ENCODE results near the gene KIF1A. TPM values are rescaled to one million over a fixed set of nuclear protein-coding genes. Genes with fewer than 3 reads are reported as not detected.
A peak's percentile ranks its signal among the peaks of the same experiment; 100 is the strongest.

KIF1A gene
- total RNA-seq, 1 donor from 2014 or later, result 29.9 TPM

GRCh38 chr2:240788482-240788881 lies 31.5 kb downstream of the KIF1A start:
- Histone ChIP-seq H3K9me3 (ENCODE audit: low read depth) (no peaks in the 10 kb centered on the region), H3F3A (ENCODE audit: low read depth) (no peaks in the 10 kb centered on the region), H3K27me3 (no peaks in the 10 kb centered on the region), H3K4me2 (no peak overlapping the region), H3K4me3 (no peak overlapping the region), H2AFZ (replicated peaks) (no peak overlapping the region), H3K79me2 (ENCODE audit: low read depth) (peaks cover 7% of the 10 kb centered on the region), H3K27ac (no peak overlapping the region), H4K20me1 (ENCODE audit: low read depth) (peaks cover 14% of the 10 kb centered on the region), H3K36me3 (no peaks in the 10 kb centered on the region), H3K9ac (no peak overlapping the region), H3K4me1 (peaks cover 14% of the 10 kb centered on the region)
- Mint-ChIP-seq H3K9me3 (no peaks in the 10 kb centered on the region), H3K27me3 (ENCODE audit: insufficient read depth, low read depth) (peaks cover 7% of the 10 kb centered on the region), H3K4me1 (peaks cover 11% of the 10 kb centered on the region), H3K36me3 (no peaks in the 10 kb centered on the region), H3K4me3 (no peak overlapping the region), H3K27ac (peak overlapping the region; percentile 67)
- no peak for DNase-seq (ENCODE audit: low spot score)
- TF ChIP-seq EZH2 (IDR thresholded peaks at IDR 0.05), result no peak
- no peak for TF ChIP-seq EZH2phosphoT487 (IDR thresholded peaks at IDR 0.05)
- TF ChIP-seq CTCF (IDR thresholded peaks at IDR 0.05), result no peak

GRCh38 chr2:240787521-240788472 lies 32.2 kb downstream of the KIF1A start:
- no peak for DNase-seq (ENCODE audit: low spot score)
- Histone ChIP-seq H4K20me1 (ENCODE audit: low read depth) (peaks cover 7% of the 10 kb centered on the region), H3K9ac (no peak overlapping the region), H3K4me3 (no peak overlapping the region), H3K79me2 (ENCODE audit: low read depth) (no peaks in the 10 kb centered on the region), H3F3A (ENCODE audit: low read depth) (no peaks in the 10 kb centered on the region), H3K36me3 (no peaks in the 10 kb centered on the region), H2AFZ (replicated peaks) (no peak overlapping the region), H3K9me3 (ENCODE audit: low read depth) (no peaks in the 10 kb centered on the region), H3K4me1 (peaks cover 13% of the 10 kb centered on the region), H3K27ac (no peak overlapping the region), H3K4me2 (no peak overlapping the region), H3K27me3 (no peaks in the 10 kb centered on the region)
- TF ChIP-seq EZH2 (IDR thresholded peaks at IDR 0.05) (no peak), CTCF (IDR thresholded peaks at IDR 0.05) (no peak), EZH2phosphoT487 (IDR thresholded peaks at IDR 0.05) (no peak)
- Mint-ChIP-seq H3K36me3 (no peaks in the 10 kb centered on the region), H3K27me3 (ENCODE audit: insufficient read depth, low read depth) (peaks cover 7% of the 10 kb centered on the region), H3K9me3 (no peaks in the 10 kb centered on the region), H3K4me3 (no peak overlapping the region), H3K27ac (no peak overlapping the region), H3K4me1 (peaks cover 7% of the 10 kb centered on the region)

- peaks cover 7% of the 10 kb centered on the region for H3K27me3 Mint-ChIP-seq (ENCODE audit: insufficient read depth, low read depth)
- Histone ChIP-seq H4K20me1 (ENCODE audit: low read depth) (peaks cover 2% of the 10 kb centered on the region), H3F3A (ENCODE audit: low read depth) (no peaks in the 10 kb centered on the region), H3K79me2 (ENCODE audit: low read depth) (no peaks in the 10 kb centered on the region), H3K9ac (no peak overlapping the region), H3K27me3 (no peaks in the 10 kb centered on the region), H3K4me2 (no peak overlapping the region), H3K4me3 (no peak overlapping the region), H3K36me3 (no peaks in the 10 kb centered on the region), H2AFZ (replicated peaks) (no peak overlapping the region), H3K4me1 (peaks cover 4% of the 10 kb centered on the region), H3K27ac (no peak overlapping the region), H3K9me3 (ENCODE audit: low read depth) (no peaks in the 10 kb centered on the region)
- H3K4me3 Mint-ChIP-seq, result no peak overlapping the region
- DNase-seq (ENCODE audit: low spot score), result no peak
- H3K9me3 Mint-ChIP-seq, result no peaks in the 10 kb centered on the region
- no peaks in the 10 kb centered on the region for H3K36me3 Mint-ChIP-seq
- no peak for TF ChIP-seq EZH2 (IDR thresholded peaks at IDR 0.05)
- no peak for TF ChIP-seq EZH2phosphoT487 (IDR thresholded peaks at IDR 0.05)
- no peak for TF ChIP-seq CTCF (IDR thresholded peaks at IDR 0.05)
- peaks cover under 1% of the 10 kb centered on the region for H3K4me1 Mint-ChIP-seq
- no peak overlapping the region for H3K27ac Mint-ChIP-seq
Measured at GRCh38 chr2:240786871-240787311, 33.1 kb downstream of the KIF1A start.
